ENCODE data around the gene MYO16. TPM values are rescaled to one million over a fixed set of nuclear protein-coding genes. Genes with fewer than 3 reads are reported as not detected.

MYO16 gene
- total and polyA plus RNA-seq, 2 of the 4 experiments (the other 2 are of a cell fraction) = under 0.01 to 0.03 TPM

DNA sequence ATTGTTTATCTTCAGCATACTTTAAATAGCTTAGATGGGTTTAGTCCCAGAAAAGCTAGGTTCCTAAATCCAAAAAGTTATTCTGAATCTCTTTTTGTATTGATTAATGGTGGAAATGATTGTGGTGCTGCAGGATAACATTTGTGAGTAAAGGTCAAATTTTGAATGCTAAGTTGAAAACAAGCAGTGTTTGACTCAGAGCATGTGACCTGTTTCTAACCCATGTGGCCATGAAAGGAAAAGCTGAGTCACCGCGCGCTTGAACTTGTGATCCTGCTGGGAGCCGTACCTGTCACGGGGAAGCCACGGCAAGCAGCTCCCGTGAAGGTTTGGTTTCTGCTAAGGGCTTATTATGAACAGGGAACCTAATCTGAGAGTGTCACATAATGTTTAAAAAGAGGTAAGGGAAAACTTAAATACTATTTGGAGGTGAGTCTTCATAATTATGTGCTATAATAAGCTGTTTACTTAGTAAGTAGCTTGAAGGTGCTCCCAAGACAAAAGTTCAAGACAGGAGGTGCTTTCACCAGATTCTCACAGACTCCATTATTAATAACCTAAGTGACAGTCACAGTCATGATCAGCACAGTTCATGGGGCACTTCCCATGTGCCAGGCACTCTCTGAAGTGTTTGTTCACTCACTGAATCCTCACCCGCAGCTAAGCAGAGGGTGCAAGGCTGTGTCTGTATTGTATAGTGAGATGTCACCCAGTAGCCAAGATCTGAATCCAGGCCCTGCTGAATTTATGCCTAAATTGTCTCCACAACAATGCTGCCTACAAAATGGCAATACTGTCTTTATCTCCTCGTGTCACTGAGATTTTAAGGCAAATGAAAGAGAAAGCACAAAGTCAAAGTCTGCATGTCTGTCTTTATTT, 286.5 kb downstream of the MYO16 start:
- peak overlapping the region; percentile 73 for H4K91ac ChIP-seq (ENCODE audit: insufficient read depth, low read depth, low read length)
- peak overlapping the region; percentile 82 for H2BK20ac ChIP-seq (ENCODE audit: low read depth, low read length)
- H3K27me3 ChIP-seq (ENCODE audit: control insufficient read depth, insufficient read depth, low read length) = peaks cover 7% of the 10 kb centered on the region
- H4K20me1 ChIP-seq (ENCODE audit: insufficient read depth, low read length) = no peaks in the 10 kb centered on the region
- peak overlapping the region; percentile 53; the same call in 2 of the 3 replicates for H2BK15ac ChIP-seq (ENCODE audit: low read depth, low read length)
- DNase-seq (peak; percentile 88), ATAC-seq (ENCODE audit: low read depth) (peak; percentile 47)
- peak overlapping the region; percentile 88 for H4K5ac ChIP-seq (ENCODE audit: low read depth, low read length)
- ChIA-PET CTCF (interaction anchor here (0.5 to 1.9 kb wide), 6 partner anchors 8 to 1157 kb away, joined by 3 to 9 read pairs (median 4); no protein-coding TSS in a partner anchor), POLR2A (ENCODE audit: unreplicated experiment) (interaction anchor here (0.6 kb wide), 1 partner anchor 220 kb away, joined by 4 read pairs; no protein-coding TSS in a partner anchor)
- no peak overlapping the region for H3K4me3 ChIP-seq (ENCODE audit: insufficient read depth, low read depth, low read length)
- H3K79me1 ChIP-seq (ENCODE audit: low read depth in 1 of 2, low read length in 2 of 2) = no peaks in the 10 kb centered on the region
- no peak overlapping the region for H3K56ac ChIP-seq (ENCODE audit: extremely low read depth, insufficient read depth, low read length)
- H3K4ac ChIP-seq (ENCODE audit: low read depth, low read length) = peak overlapping the region; percentile 78
- peak overlapping the region; percentile 83 for H2AK5ac ChIP-seq (ENCODE audit: low read depth, low read length)
- 75% methylated on average over 5 of the region's 9 CpGs; no CpG with 5 or more reads in 1 of the 2 experiments for WGBS, 2 experiments (ENCODE audit: extremely low coverage in 2 of 2, insufficient read length in 1 of 2)
- TF ChIP-seq FOS (IDR thresholded peaks at IDR 0.05; ENCODE audit: low read depth, low read length) (peak; percentile 71), NFE2L2 (IDR thresholded peaks at IDR 0.05; ENCODE audit: low read depth, low read length) (peak; percentile 80), RAD21 (IDR thresholded peaks at IDR 0.05; ENCODE audit: low read length) (no peak), POLR2A (IDR thresholded peaks at IDR 0.05; ENCODE audit: low read depth, low read length) (no peak), MAZ (IDR thresholded peaks at IDR 0.05; ENCODE audit: borderline replicate concordance, low read depth, low read length) (no peak), BHLHE40 (IDR thresholded peaks at IDR 0.05; ENCODE audit: low read depth, low read length) (peak; percentile 50), MXI1 (IDR thresholded peaks at IDR 0.05; ENCODE audit: borderline replicate concordance, low read depth, low read length) (no peak)
- TF ChIP-seq, protein P1, sequence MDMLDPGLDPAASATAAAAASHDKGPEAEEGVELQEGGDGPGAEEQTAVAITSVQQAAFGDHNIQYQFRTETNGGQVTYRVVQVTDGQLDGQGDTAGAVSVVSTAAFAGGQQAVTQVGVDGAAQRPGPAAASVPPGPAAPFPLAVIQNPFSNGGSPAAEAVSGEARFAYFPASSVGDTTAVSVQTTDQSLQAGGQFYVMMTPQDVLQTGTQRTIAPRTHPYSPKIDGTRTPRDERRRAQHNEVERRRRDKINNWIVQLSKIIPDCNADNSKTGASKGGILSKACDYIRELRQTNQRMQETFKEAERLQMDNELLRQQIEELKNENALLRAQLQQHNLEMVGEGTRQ (IDR thresholded peaks at IDR 0.05; ENCODE audit: low read depth, low read length) = peak; percentile 93
- in situ Hi-C loops (cut with MboI; ENCODE audit: low sequenced_read_pairs) (no loop called here), intact Hi-C loops (cut with micrococcal nuclease) (loop anchor here (5.0 kb wide), 2 partner anchors 871 to 1191 kb away; partner anchors contain the start of gene IRS2), dilution Hi-C loops (cut with HindIII; ENCODE audit: low sequenced_read_pairs, unreplicated experiment) (no loop called here)
- no peak overlapping the region for H3K9ac ChIP-seq (ENCODE audit: low read depth, low read length)
- H4K8ac ChIP-seq (ENCODE audit: low read depth in 2 of 2, low read length in 2 of 2) = peak overlapping the region in 1 of 2 experiments; percentile 44; a peak in 1 of 4 replicates
- peak overlapping the region; percentile 92 for H2BK120ac ChIP-seq (ENCODE audit: low read depth, low read length)
- H3K9me3 ChIP-seq (ENCODE audit: control insufficient read depth, insufficient read depth, low read length) = no peaks in the 10 kb centered on the region
- H3K4me1 ChIP-seq (ENCODE audit: control insufficient read depth, insufficient read depth, low read length) = peaks cover 13% of the 10 kb centered on the region
- H3K18ac ChIP-seq (ENCODE audit: low read depth, low read length) = peak overlapping the region; percentile 85
- H2AK9ac ChIP-seq (replicated peaks; ENCODE audit: low read depth, low read length, poor library complexity) = peak overlapping the region; percentile 10
- no peak overlapping the region for H2BK5ac ChIP-seq (ENCODE audit: low read depth, low read length, poor library complexity, severe bottlenecking)
- no peak overlapping the region for H2AFZ ChIP-seq (replicated peaks; ENCODE audit: low read length, poor library complexity)
- peak overlapping the region; percentile 47; the same call in 1 of the 2 replicates for H3K14ac ChIP-seq (replicated peaks; ENCODE audit: low read depth, low read length)
- H3K4me2 ChIP-seq (ENCODE audit: low read depth, low read length) = peak overlapping the region; percentile 30; the same call in 1 of the 2 replicates
- H3K36me3 ChIP-seq (ENCODE audit: control insufficient read depth, insufficient read depth, low read length) = no peaks in the 10 kb centered on the region
- BruUV-seq (replicated peaks) = no TSS peak
- H3K27ac ChIP-seq (ENCODE audit: insufficient read depth, low read length) = peak overlapping the region; percentile 12; the same call in 1 of the 2 replicates
- no peak overlapping the region for H3K23ac ChIP-seq (ENCODE audit: low read depth, low read length)
- peaks cover 10% of the 10 kb centered on the region; the same call in 1 of the 2 replicates for H3K9me1 ChIP-seq (ENCODE audit: insufficient read depth, low read length)
